ENCODE data around the gene TPRA1.
"Not testable (repeated sequence)": the region's sequence is repeated elsewhere in the genome, so short reads cannot be mapped to it uniquely, and the experiment has no call there.

Gene TPRA1

GRCh38 chr3:127616836-127617605 is 26.5 kb upstream of the TPRA1 start:
- DNase-seq: no peak
- ATAC-seq: no peak

- DNase-seq: no peak
- no peak for ATAC-seq
Measured at GRCh38 chr3:127615631-127616305, 25.2 kb upstream of the TPRA1 start.

- no peak for ATAC-seq
- DNase-seq: no peak
Measured at GRCh38 chr3:127614928-127615589, 24.5 kb upstream of the TPRA1 start.

- no peak for ATAC-seq
- DNase-seq: no peak
Measured at GRCh38 chr3:127613406-127613805, 22.9 kb upstream of the TPRA1 start.

- DNase-seq (no peak), ATAC-seq (no peak)
Measured at GRCh38 chr3:127612966-127613365, 22.4 kb upstream of the TPRA1 start.

GRCh38 chr3:127611251-127611650 is 20.7 kb upstream of the TPRA1 start:
- no peak for ATAC-seq
- no peak for DNase-seq

GRCh38 chr3:127610105-127610504 is 19.6 kb upstream of the TPRA1 start:
- DNase-seq: no peak
- ATAC-seq: no peak

- no peak for ATAC-seq
- no peak for DNase-seq
Measured at GRCh38 chr3:127608362-127608718, 17.8 kb upstream of the TPRA1 start.

- ATAC-seq (no peak), DNase-seq (no peak)
Measured at GRCh38 chr3:127607675-127608361, 17.3 kb upstream of the TPRA1 start.

GRCh38 chr3:127606981-127607595 is 16.6 kb upstream of the TPRA1 start:
- ATAC-seq: no peak
- no peak for DNase-seq

- no peak for DNase-seq
- no peak for ATAC-seq
Measured at GRCh38 chr3:127606086-127606805, 15.7 kb upstream of the TPRA1 start.

- ATAC-seq, DNase-seq: not testable (repeated sequence)
Measured at GRCh38 chr3:127605547-127605946, 15.0 kb upstream of the TPRA1 start.

- ATAC-seq (no peak), DNase-seq (no peak)
Measured at GRCh38 chr3:127604546-127605165, 14.1 kb upstream of the TPRA1 start.

GRCh38 chr3:127604035-127604434 is 13.5 kb upstream of the TPRA1 start:
- DNase-seq (no peak), ATAC-seq (no peak)

GRCh38 chr3:127600749-127601456 is 10.4 kb upstream of the TPRA1 start:
- ATAC-seq (no peak), DNase-seq (no peak)

- no peak for DNase-seq
- ATAC-seq: no peak
Measured at GRCh38 chr3:127598841-127599570, 8.5 kb upstream of the TPRA1 start.

- ATAC-seq (no peak), DNase-seq (no peak)
Measured at GRCh38 chr3:127597020-127597771, 6.7 kb upstream of the TPRA1 start.

- DNase-seq (no peak), ATAC-seq (no peak)
Measured at GRCh38 chr3:127595303-127595702, 4.8 kb upstream of the TPRA1 start.

- DNase-seq: no peak
- ATAC-seq: no peak
Measured at GRCh38 chr3:127593178-127593577, 2.6 kb upstream of the TPRA1 start.

Measured in stimulated activated naive CD8-positive, alpha-beta T cell treated with anti-CD3 and anti-CD28 coated beads, Interleukin-15, Interleukin-2, amounts not matched to agents 100 U/mL and 50 U/mL, for 24 hours (primary cell).